ENCODE measurements around the gene LINGO3.
A peak's percentile ranks its signal among the peaks of the same experiment; 100 is the strongest.
"Not testable (repeated sequence)": the region's sequence is repeated elsewhere in the genome, so short reads cannot be mapped to it uniquely, and the experiment has no call there.

Gene LINGO3

GRCh38 chr19:2281265-2282061 is 26.5 kb downstream of the LINGO3 start:
- DNase-seq (ENCODE audit: low spot score), result not testable (repeated sequence)

- DNase-seq (ENCODE audit: low spot score), result no peak
These were observed 27.2 kb downstream of the LINGO3 start for GRCh38 chr19:2280633-2281264.

- no peak for DNase-seq (ENCODE audit: low spot score)
These were observed 29.3 kb downstream of the LINGO3 start for GRCh38 chr19:2278459-2279158.

GRCh38 chr19:2277138-2277537 is 30.8 kb downstream of the LINGO3 start:
- no peak for DNase-seq (ENCODE audit: low spot score)

GRCh38 chr19:2276429-2276986 is 31.4 kb downstream of the LINGO3 start:
- DNase-seq (ENCODE audit: low spot score), result no peak

GRCh38 chr19:2275588-2276428 is 32.1 kb downstream of the LINGO3 start:
- peak; percentile 46 for DNase-seq (ENCODE audit: low spot score)

GRCh38 chr19:2274931-2275535 is 32.9 kb downstream of the LINGO3 start:
- DNase-seq (ENCODE audit: low spot score), result peak; percentile 83

- no peak for DNase-seq (ENCODE audit: low spot score)
These were observed 33.7 kb downstream of the LINGO3 start for GRCh38 chr19:2274185-2274711.

- DNase-seq (ENCODE audit: low spot score), result peak; percentile 94
These were observed 34.4 kb downstream of the LINGO3 start for GRCh38 chr19:2273356-2274184.

- DNase-seq (ENCODE audit: low spot score), result no peak
These were observed 36.5 kb downstream of the LINGO3 start for GRCh38 chr19:2271234-2272103.

- DNase-seq (ENCODE audit: low spot score), result peak; percentile 75
These were observed 37.3 kb downstream of the LINGO3 start for GRCh38 chr19:2270423-2271233.

- DNase-seq (ENCODE audit: low spot score), result no peak
These were observed 37.9 kb downstream of the LINGO3 start for GRCh38 chr19:2270157-2270422.

- peak; percentile 100 for DNase-seq (ENCODE audit: low spot score)
These were observed 38.5 kb downstream of the LINGO3 start for GRCh38 chr19:2269244-2270156.

- DNase-seq (ENCODE audit: low spot score), result no peak
These were observed 39.1 kb downstream of the LINGO3 start for GRCh38 chr19:2268861-2269243.

- DNase-seq (ENCODE audit: low spot score), result no peak
These were observed 39.5 kb downstream of the LINGO3 start for GRCh38 chr19:2268480-2268830.

- no peak for DNase-seq (ENCODE audit: low spot score)
These were observed 41.6 kb downstream of the LINGO3 start for GRCh38 chr19:2266183-2266993.

Measured in D341Med (cell line).